CD14-positive monocyte (primary cell): Measurements from ENCODE around the gene IL1R2. TPM values are rescaled to one million over a fixed set of nuclear protein-coding genes. Genes with fewer than 3 reads are reported as not detected.

ENCODE experiments used
- DNase-seq, 3 donors: peaks; one replicate each; pipeline ENCODE4 v3.0.0-alpha.2; 2011 to 2022
- H2AFZ ChIP-seq: 2 replicates; pipeline ENCODE4 v1.6.0; 2012; ENCODE audit warnings: mild to moderate bottlenecking, low read depth, low read length, inconsistent platforms; ENCODE audit not compliant: insufficient read depth, poor library complexity, severe bottlenecking
- H3K27ac ChIP-seq, 2 donors: 1 replicate in 1 of 2; 2 replicates in 1 of 2; pipeline ENCODE4 v1.5.1; 2012 to 2013; ENCODE audit warnings: low read length in 2 of 2, control low read depth in 1 of 2, inconsistent platforms in 1 of 2, low read depth in 1 of 2, mild to moderate bottlenecking in 1 of 2
- H3K27me3 ChIP-seq, 2 donors: one replicate each; pipeline versions ENCODE4 v1.6.0 to v1.6.1; 2011 to 2013; ENCODE audit warnings: low read length in 2 of 2; ENCODE audit not compliant: control insufficient read depth in 2 of 2, insufficient read depth in 2 of 2
- H3K36me3 ChIP-seq, 2 donors: replicated peaks in 1 of 2; 1 replicate in 1 of 2; 2 replicates in 1 of 2; pipeline versions ENCODE4 v1.5.1 to v1.6.1; 2012 to 2013; ENCODE audit warnings: low read length in 2 of 2, control low read depth in 1 of 2, inconsistent platforms in 1 of 2, mild to moderate bottlenecking in 1 of 2; ENCODE audit not compliant: insufficient read depth in 2 of 2, control insufficient read depth in 1 of 2
- H3K4me1 ChIP-seq, 2 donors: 1 replicate in 1 of 2; 2 replicates in 1 of 2; pipeline versions ENCODE4 v1.5.1 to v1.6.1; 2012 to 2013; ENCODE audit warnings: low read length in 2 of 2, control low read depth in 1 of 2, inconsistent platforms in 1 of 2, mild to moderate bottlenecking in 1 of 2, moderate library complexity in 1 of 2; ENCODE audit not compliant: insufficient read depth in 2 of 2, control insufficient read depth in 1 of 2
- H3K4me2 ChIP-seq: replicated peaks from 2 replicates; pipeline ENCODE3; 2012; ENCODE audit warnings: low read length, moderate library complexity, mild to moderate bottlenecking; ENCODE audit not compliant: poor library complexity, severe bottlenecking; ENCODE audit errors: extremely low read depth
- H3K4me3 ChIP-seq, 3 experiments: fragments of 200-600 bp in 1 of 3; sonication (generic) in 1 of 3; replicated peaks in 1 of 3; 1 replicate in 2 of 3; 2 replicates in 1 of 3; pipeline ENCODE4 v1.5.1; 2011 to 2013; ENCODE audit warnings: low read length in 3 of 3, mild to moderate bottlenecking in 3 of 3, control low read depth in 2 of 3, low read depth in 2 of 3, inconsistent platforms in 1 of 3, moderate library complexity in 1 of 3
- H3K79me2 ChIP-seq: 2 replicates; pipeline ENCODE4 v1.6.0; 2012; ENCODE audit warnings: mild to moderate bottlenecking, control low read depth, inconsistent platforms, low read length, moderate library complexity; ENCODE audit not compliant: insufficient read depth
- H3K9ac ChIP-seq: 2 replicates; pipeline ENCODE4 v1.6.0; 2017; ENCODE audit warnings: low read length, mild to moderate bottlenecking; ENCODE audit not compliant: insufficient read depth, poor library complexity, severe bottlenecking
- H3K9me3 ChIP-seq, 2 donors: replicated peaks in 1 of 2; 1 replicate in 1 of 2; 2 replicates in 1 of 2; pipeline versions ENCODE4 v1.5.1 to v1.6.1; 2012 to 2013; ENCODE audit warnings: low read length in 2 of 2, control low read depth in 1 of 2; ENCODE audit not compliant: control insufficient read depth in 1 of 2, insufficient read depth in 1 of 2
- H4K20me1 ChIP-seq: 2 replicates; pipeline ENCODE4 v1.6.0; 2012; ENCODE audit warnings: mild to moderate bottlenecking, low read length, control low read depth, moderate library complexity; ENCODE audit not compliant: insufficient read depth
- H3K27ac Mint-ChIP-seq, 7 donors: one replicate each; pipeline ENCODE4 v1.8.0; 2020; ENCODE audit warnings: mild to moderate bottlenecking in 7 of 7, mixed read lengths in 7 of 7, moderate library complexity in 6 of 7, inconsistent platforms in 2 of 7
- H3K27me3 Mint-ChIP-seq, 3 donors: one replicate each; pipeline ENCODE4 v1.8.0; 2021 to 2022; ENCODE audit warnings: low read depth in 3 of 3, mild to moderate bottlenecking in 3 of 3, mixed read lengths in 3 of 3, moderate library complexity in 3 of 3, inconsistent platforms in 1 of 3
- H3K36me3 Mint-ChIP-seq, 2 donors: one replicate each; pipeline ENCODE4 v1.8.0; 2020; ENCODE audit warnings: mixed read lengths in 2 of 2, inconsistent platforms in 1 of 2, mild to moderate bottlenecking in 1 of 2
- H3K4me1 Mint-ChIP-seq: one replicate; pipeline ENCODE4 v1.8.0; 2020; ENCODE audit warnings: mild to moderate bottlenecking, mixed read lengths
- H3K4me3 Mint-ChIP-seq, 2 donors: one replicate each; pipeline ENCODE4 v1.8.0; 2020; ENCODE audit warnings: mild to moderate bottlenecking in 2 of 2, mixed read lengths in 2 of 2, moderate library complexity in 1 of 2
- H3K9me3 Mint-ChIP-seq, 7 donors: one replicate each; pipeline ENCODE4 v1.8.0; 2020 to 2022; ENCODE audit warnings: mixed read lengths in 7 of 7, mild to moderate bottlenecking in 6 of 7, moderate library complexity in 6 of 7, inconsistent platforms in 2 of 7
- WGBS: methylation state at CpG from one replicate; pipeline ENCODE4 v1.1.5; 2013; ENCODE audit warnings: missing lambda C conversion rate; ENCODE audit not compliant: insufficient coverage; 5-methylcytosine and 5-hydroxymethylcytosine counted together
- intact Hi-C, 2 donors: fragments of 100-400 bp; cut with micrococcal nuclease; formaldehyde crosslinking; loops; one replicate each; pipeline versions ENCODE4 v1.15.0 to v1.15.1; 2023
- polyA plus RNA-seq, 3 donors: library from polyadenylated mRNA; depleted of rRNA in 1 of 3; unstranded in 2 of 3; stranded (reverse) in 1 of 3; fragments of 300-500 nt in 2 of 3; fragments of >200 nt in 1 of 3; fragmentation: Illumina TruSeq in 2 of 3; gene quantifications; 1 replicate in 2 of 3; 2 replicates in 1 of 3; pipeline ENCODE4 v1.2.3, GENCODE V29; 2012 to 2021
- TF ChIP-seq, protein P1 (sequence below): fragments of 200-600 bp; IDR thresholded peaks from one replicate; pipeline ENCODE4 v1.8.0; 2022; ENCODE audit warnings: antibody characterized with exemption, mild to moderate bottlenecking

Gene IL1R2
- polyA plus RNA-seq, 3 donors, result 5.9 to 12.0 (median 6.2) TPM

DNA sequence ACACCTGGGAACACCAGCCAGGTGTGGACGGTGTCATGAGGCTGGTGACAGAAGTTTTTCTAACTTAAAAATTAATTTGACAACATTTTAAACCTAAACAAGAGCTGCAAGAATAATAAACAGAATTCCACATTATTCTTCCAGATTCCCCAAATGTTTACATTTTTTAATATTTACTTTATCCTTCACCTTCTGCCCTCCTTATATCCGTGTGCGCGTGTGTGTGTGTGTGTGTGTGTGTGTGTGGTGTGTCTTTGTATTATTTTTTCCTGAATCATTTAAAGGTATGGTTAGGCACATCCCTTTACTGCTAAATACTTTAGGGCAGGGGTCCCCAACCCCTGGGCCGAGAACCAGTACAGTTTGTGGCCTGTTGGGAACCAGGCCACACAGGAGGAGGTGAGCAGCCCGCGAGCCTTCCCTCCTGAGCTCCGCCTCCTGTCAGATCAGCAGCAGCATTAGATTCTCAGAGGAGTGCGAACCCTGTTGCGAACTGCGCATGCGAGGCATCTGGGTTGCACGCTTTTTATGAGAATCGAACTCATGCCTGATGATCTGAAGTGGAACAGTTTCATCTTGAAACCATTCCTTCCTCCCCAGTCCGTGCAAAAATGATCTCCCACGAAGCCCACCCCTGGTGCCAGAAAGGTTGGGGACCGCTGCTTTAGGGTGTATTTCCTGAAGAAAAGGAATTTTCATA, 16.4 kb upstream of the IL1R2 start:
- Mint-ChIP-seq H3K36me3 (peaks cover 26 to 54% of the 10 kb centered on the region in 2 donors), H3K4me3 (no peak overlapping the region), H3K4me1 (peaks cover 36% of the 10 kb centered on the region), H3K27ac (no peak overlapping the region), H3K27me3 (peaks cover 2 to 4% (median 3%) of the 10 kb centered on the region in 3 donors), H3K9me3 (peaks cover 5 to 11% (median 8%) of the 10 kb centered on the region in 7 donors)
- no peak overlapping the region for H3K27ac ChIP-seq
- TF ChIP-seq, protein P1, sequence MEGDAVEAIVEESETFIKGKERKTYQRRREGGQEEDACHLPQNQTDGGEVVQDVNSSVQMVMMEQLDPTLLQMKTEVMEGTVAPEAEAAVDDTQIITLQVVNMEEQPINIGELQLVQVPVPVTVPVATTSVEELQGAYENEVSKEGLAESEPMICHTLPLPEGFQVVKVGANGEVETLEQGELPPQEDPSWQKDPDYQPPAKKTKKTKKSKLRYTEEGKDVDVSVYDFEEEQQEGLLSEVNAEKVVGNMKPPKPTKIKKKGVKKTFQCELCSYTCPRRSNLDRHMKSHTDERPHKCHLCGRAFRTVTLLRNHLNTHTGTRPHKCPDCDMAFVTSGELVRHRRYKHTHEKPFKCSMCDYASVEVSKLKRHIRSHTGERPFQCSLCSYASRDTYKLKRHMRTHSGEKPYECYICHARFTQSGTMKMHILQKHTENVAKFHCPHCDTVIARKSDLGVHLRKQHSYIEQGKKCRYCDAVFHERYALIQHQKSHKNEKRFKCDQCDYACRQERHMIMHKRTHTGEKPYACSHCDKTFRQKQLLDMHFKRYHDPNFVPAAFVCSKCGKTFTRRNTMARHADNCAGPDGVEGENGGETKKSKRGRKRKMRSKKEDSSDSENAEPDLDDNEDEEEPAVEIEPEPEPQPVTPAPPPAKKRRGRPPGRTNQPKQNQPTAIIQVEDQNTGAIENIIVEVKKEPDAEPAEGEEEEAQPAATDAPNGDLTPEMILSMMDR, result no peak
- H3K27me3 ChIP-seq, result no peaks in the 10 kb centered on the region
- 97% methylated on average over 10 of the region's 17 CpGs for WGBS
- DNase-seq, result no peak
- no peak overlapping the region for H3K4me2 ChIP-seq
- peaks cover 29 to 34% of the 10 kb centered on the region in 2 donors for H3K4me1 ChIP-seq
- no peaks in the 10 kb centered on the region for H3K9me3 ChIP-seq
- H3K4me3 ChIP-seq, result no peak overlapping the region
- no peak overlapping the region for H2AFZ ChIP-seq
- intact Hi-C loops, result no loop called here
- H3K9ac ChIP-seq, result no peak overlapping the region
- H4K20me1 ChIP-seq, result no peaks in the 10 kb centered on the region
- H3K79me2 ChIP-seq, result no peaks in the 10 kb centered on the region
- H3K36me3 ChIP-seq, result no peaks in the 10 kb centered on the region

DNA sequence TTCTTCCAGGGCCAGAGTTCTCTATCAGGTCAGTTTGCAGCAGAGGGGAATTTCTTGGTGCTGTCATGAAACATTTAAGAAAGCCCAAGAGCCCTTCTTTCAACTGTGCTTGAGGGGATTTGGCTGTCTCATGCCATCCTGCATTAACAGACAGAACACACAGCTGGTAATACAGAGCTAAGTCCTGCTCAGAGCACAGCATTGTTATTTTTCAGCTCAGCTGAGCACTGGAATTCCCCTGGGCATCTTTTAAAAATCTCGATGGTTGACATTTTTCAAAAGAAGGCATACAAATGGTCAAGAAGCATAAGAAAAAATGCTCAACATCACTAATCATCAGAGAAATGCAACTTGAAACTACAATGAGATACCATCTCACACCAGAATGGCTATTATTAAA, 14.9 kb upstream of the IL1R2 start:
- WGBS, result no CpG with 5 or more reads among the region's 1 CpG
- H4K20me1 ChIP-seq, result no peaks in the 10 kb centered on the region
- H3K36me3 ChIP-seq, result no peaks in the 10 kb centered on the region
- Mint-ChIP-seq H3K27me3 (peaks cover 2 to 4% (median 3%) of the 10 kb centered on the region in 3 donors), H3K27ac (no peak overlapping the region), H3K36me3 (peaks cover 17 to 46% of the 10 kb centered on the region in 2 donors), H3K4me1 (peaks cover 29% of the 10 kb centered on the region), H3K4me3 (no peak overlapping the region), H3K9me3 (peaks cover 0 to 5% (median 2%) of the 10 kb centered on the region in 7 donors)
- no peak overlapping the region for H3K9ac ChIP-seq
- H3K27ac ChIP-seq, result no peak overlapping the region
- no peak for DNase-seq
- TF ChIP-seq, protein P1, result no peak
- H3K9me3 ChIP-seq, result no peaks in the 10 kb centered on the region
- H3K79me2 ChIP-seq, result no peaks in the 10 kb centered on the region
- no peaks in the 10 kb centered on the region for H3K27me3 ChIP-seq
- no peak overlapping the region for H3K4me2 ChIP-seq
- no peak overlapping the region for H3K4me3 ChIP-seq
- H3K4me1 ChIP-seq, result peaks cover 25 to 30% of the 10 kb centered on the region in 2 donors
- intact Hi-C loops, result no loop called here
- H2AFZ ChIP-seq, result no peak overlapping the region
